ENCODE data around the gene ZDHHC6. TPM values are rescaled to one million over a fixed set of nuclear protein-coding genes. Genes with fewer than 3 reads are reported as not detected.

The ZDHHC6 gene
- total and polyA plus RNA-seq, 2 of the 8 experiments (the other 6 are each of a cell fraction or from before 2014, with no cell fraction given): 13.6 to 27.4 TPM

DNA sequence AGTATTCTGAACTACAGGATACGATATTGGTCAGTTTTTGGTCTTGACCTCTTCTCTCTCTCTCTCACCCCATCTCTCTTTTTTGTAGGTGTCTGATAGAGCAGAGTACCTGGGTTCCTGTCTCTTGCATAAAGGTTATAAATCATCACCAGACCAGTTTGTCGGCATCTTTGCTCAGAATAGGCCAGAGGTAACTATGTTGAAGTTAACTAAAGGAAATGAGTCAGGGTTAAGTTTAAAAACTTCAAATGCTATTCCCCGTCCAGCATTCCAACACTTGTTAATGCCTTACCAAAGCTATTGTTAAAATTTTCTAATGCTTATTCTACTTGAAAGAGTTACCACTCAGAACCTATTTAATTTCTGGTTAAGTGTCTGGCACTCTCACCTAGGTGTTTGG lies 42.1 kb downstream of the ZDHHC6 start:
- H3K4me2 ChIP-seq (ENCODE audit: insufficient read depth in 1 of 2, low read depth in 2 of 2, low read length in 2 of 2): no peak overlapping the region
- H3K4me1 ChIP-seq (replicated peaks in 1 of 4; ENCODE audit: control insufficient read depth in 3 of 4, insufficient read depth in 4 of 4, low read length in 3 of 4): no peaks in the 10 kb centered on the region
- no peak overlapping the region for H2BK5ac ChIP-seq (ENCODE audit: low read depth, low read length)
- no peak overlapping the region for H4K5ac ChIP-seq (ENCODE audit: insufficient read length, low read depth, low read length)
- H3K18ac ChIP-seq (ENCODE audit: extremely low read depth, low read length): no peak overlapping the region
- no peak overlapping the region for H2AK5ac ChIP-seq (ENCODE audit: low read depth, low read length)
- whole genome bisulfite sequencing, 2 experiments (ENCODE audit: extremely low coverage in 1 of 2, insufficient coverage in 1 of 2, insufficient read length in 1 of 2, insufficient replicate concordance in 2 of 2, low coverage in 1 of 2, low lambda C conversion rate in 2 of 2, missing lambda C conversion rate in 1 of 2): 81% methylated on average over 3 of the region's 3 CpGs; no CpG with 5 or more reads in 1 of the 2 experiments
- TF ChIP-seq CHD1 (IDR thresholded peaks at IDR 0.05; ENCODE audit: low read depth, low read length): no peak
- no peak for TF ChIP-seq EGR1 (IDR thresholded peaks at IDR 0.05; ENCODE audit: borderline replicate concordance, low read depth, low read length)
- no peaks in the 10 kb centered on the region for H3K79me1 ChIP-seq (ENCODE audit: low read depth, low read length)
- H3K4me3 ChIP-seq (ENCODE audit: extremely low read depth in 1 of 4, insufficient read depth in 2 of 4, low read depth in 3 of 4, low read length in 4 of 4): no peak overlapping the region
- CTCF ChIA-PET (ENCODE audit: partially characterized antibody): no interaction called here
- H3K56ac ChIP-seq (replicated peaks; ENCODE audit: insufficient read length, low read depth, low read length): no peak overlapping the region
- no peak overlapping the region for H2BK20ac ChIP-seq (ENCODE audit: low read length)
- H3K23me2 ChIP-seq (ENCODE audit: low read depth, low read length): no peaks in the 10 kb centered on the region
- no peaks in the 10 kb centered on the region for H3K79me2 ChIP-seq (ENCODE audit: control insufficient read depth in 1 of 2, insufficient read depth in 2 of 2, low read length in 2 of 2)
- no peak overlapping the region for H3K23ac ChIP-seq (ENCODE audit: insufficient read length)
- H4K91ac ChIP-seq (replicated peaks; ENCODE audit: insufficient read length, low read length): no peak overlapping the region
- no peak overlapping the region for H2BK12ac ChIP-seq (ENCODE audit: low read depth, low read length)
- no peaks in the 10 kb centered on the region for H3K27me3 ChIP-seq (replicated peaks in 1 of 4; ENCODE audit: control insufficient read depth in 3 of 4, extremely low read depth in 1 of 4, insufficient read depth in 3 of 4, low read length in 3 of 4)
- H2BK15ac ChIP-seq (ENCODE audit: low read length): no peak overlapping the region
- no peak overlapping the region for H2BK120ac ChIP-seq (replicated peaks; ENCODE audit: low read depth, low read length)
- FAIRE-seq: no peak
- no peaks in the 10 kb centered on the region for H3K9me3 ChIP-seq (ENCODE audit: insufficient read depth in 2 of 2, low read depth in 1 of 2, low read length in 1 of 2)
- no peaks in the 10 kb centered on the region for H4K20me1 ChIP-seq (replicated peaks in 1 of 2; ENCODE audit: control insufficient read depth in 1 of 2, insufficient read depth in 2 of 2, low read length in 2 of 2)
- no peak overlapping the region for H4K8ac ChIP-seq (ENCODE audit: extremely low read depth, insufficient read depth, low read length)
- DNase-seq (ENCODE audit: low read depth in 1 of 2, low spot score in 2 of 2): no peak
- no peak overlapping the region for H2AFZ ChIP-seq (ENCODE audit: low read length)
- POLR2A ChIA-PET (ENCODE audit: partially characterized antibody): interaction anchor here (0.9 kb wide), 1 partner anchor 13 kb away, joined by 3 read pairs; no protein-coding TSS in a partner anchor
- no peak overlapping the region for H3K14ac ChIP-seq (ENCODE audit: insufficient read length)
- no peak overlapping the region for H3K4ac ChIP-seq (replicated peaks; ENCODE audit: insufficient read length, low read depth, low read length)
- H3K36me3 ChIP-seq (ENCODE audit: control insufficient read depth in 2 of 4, insufficient read depth in 4 of 4, low read length in 3 of 4): no peaks in the 10 kb centered on the region
- no peak overlapping the region for H3K9ac ChIP-seq (replicated peaks in 1 of 4; ENCODE audit: extremely low read depth in 1 of 4, low read depth in 3 of 4, low read length in 3 of 4)
- H3K27ac ChIP-seq (ENCODE audit: low read depth, low read length): no peak overlapping the region

Data from H1 (cell line).